Measurements from ENCODE around the gene ACOXL. TPM values are rescaled to one million over a fixed set of nuclear protein-coding genes. Genes with fewer than 3 reads are reported as not detected.

The ACOXL gene
- polyA plus RNA-seq, 4 donors, result 0.06 to 0.56 TPM; not detected in 2

- no peak for DNase-seq
Measured at GRCh38 chr2:110904779-110905148, 172.4 kb downstream of the ACOXL start.

GRCh38 chr2:110905217-110905616 is 172.8 kb downstream of the ACOXL start:
- no peaks in the 10 kb centered on the region for H3K27me3 ChIP-seq (ENCODE audit: control insufficient read depth in 3 of 3, insufficient read depth in 3 of 3, low read length in 3 of 3)
- H3K4me1 ChIP-seq (ENCODE audit: control insufficient read depth in 3 of 3, insufficient read depth in 2 of 3, low read depth in 1 of 3, low read length in 2 of 3), result peaks cover 0 to 6% (median 0%) of the 10 kb centered on the region in 3 donors
- H3K27ac ChIP-seq (ENCODE audit: low read depth in 1 of 3, low read length in 2 of 3), result no peak overlapping the region
- H3K4me3 ChIP-seq (ENCODE audit: low read depth in 1 of 3, low read length in 3 of 3), result no peak overlapping the region
- 82 to 99% (median 89%) methylated on average over 3 of the region's 3 CpGs for WGBS, 3 donors
- no peaks in the 10 kb centered on the region for H3K36me3 ChIP-seq (ENCODE audit: control insufficient read depth in 3 of 3, insufficient read depth in 2 of 3, low read depth in 1 of 3, low read length in 3 of 3)
- no peaks in the 10 kb centered on the region for H3K9me3 ChIP-seq (ENCODE audit: control insufficient read depth in 2 of 2, insufficient read depth in 1 of 2, low read depth in 1 of 2, low read length in 1 of 2)
- FAIRE-seq (no peak), DNase-seq (no peak)

More at GRCh38 chr2:110904779-110905148, 172.4 kb downstream of the ACOXL start:
- Histone ChIP-seq H3K36me3 (ENCODE audit: control insufficient read depth in 3 of 3, insufficient read depth in 2 of 3, low read depth in 1 of 3, low read length in 3 of 3) (no peaks in the 10 kb centered on the region), H3K4me1 (ENCODE audit: control insufficient read depth in 3 of 3, insufficient read depth in 2 of 3, low read depth in 1 of 3, low read length in 2 of 3) (peaks cover 0 to 9% (median 0%) of the 10 kb centered on the region in 3 donors), H3K9me3 (ENCODE audit: control insufficient read depth in 2 of 2, insufficient read depth in 1 of 2, low read depth in 1 of 2, low read length in 1 of 2) (no peaks in the 10 kb centered on the region), H3K27me3 (ENCODE audit: control insufficient read depth in 3 of 3, insufficient read depth in 3 of 3, low read length in 3 of 3) (no peaks in the 10 kb centered on the region), H3K27ac (ENCODE audit: low read depth in 1 of 3, low read length in 2 of 3) (no peak overlapping the region), H3K4me3 (ENCODE audit: low read depth in 1 of 3, low read length in 3 of 3) (no peak overlapping the region)
- 79 to 89% (median 88%) methylated on average over 3 of the region's 3 CpGs for WGBS, 3 donors
- FAIRE-seq, result no peak

GRCh38 chr2:110906613-110907298 is 174.4 kb downstream of the ACOXL start:
- WGBS, 3 donors, result 92 to 98% (median 93%) methylated on average over 6 of the region's 6 CpGs
- no peaks in the 10 kb centered on the region for H3K4me1 ChIP-seq (ENCODE audit: control insufficient read depth in 3 of 3, insufficient read depth in 2 of 3, low read depth in 1 of 3, low read length in 2 of 3)
- no peak for FAIRE-seq

GRCh38 chr2:110909501-110909900 is 177.1 kb downstream of the ACOXL start:
- H3K27me3 ChIP-seq (ENCODE audit: control insufficient read depth in 3 of 3, insufficient read depth in 3 of 3, low read length in 3 of 3), result no peaks in the 10 kb centered on the region
- DNase-seq (peak in 1 of 2 donors; percentile 24), FAIRE-seq (no peak)
- no peak overlapping the region for H3K4me3 ChIP-seq (ENCODE audit: low read depth in 1 of 3, low read length in 3 of 3)
- H3K27ac ChIP-seq (ENCODE audit: low read depth in 1 of 3, low read length in 2 of 3), result no peak overlapping the region
- no peaks in the 10 kb centered on the region for H3K9me3 ChIP-seq (ENCODE audit: control insufficient read depth in 2 of 2, insufficient read depth in 1 of 2, low read depth in 1 of 2, low read length in 1 of 2)
- WGBS, 3 donors, result 17 to 59% (median 45%) methylated on average over 3 of the region's 3 CpGs
- H3K4me1 ChIP-seq (ENCODE audit: control insufficient read depth in 3 of 3, insufficient read depth in 2 of 3, low read depth in 1 of 3, low read length in 2 of 3), result no peaks in the 10 kb centered on the region
- no peaks in the 10 kb centered on the region for H3K36me3 ChIP-seq (ENCODE audit: control insufficient read depth in 3 of 3, insufficient read depth in 2 of 3, low read depth in 1 of 3, low read length in 3 of 3)

More at GRCh38 chr2:110906613-110907298, 174.4 kb downstream of the ACOXL start:
- no peak overlapping the region for H3K4me3 ChIP-seq (ENCODE audit: low read depth in 1 of 3, low read length in 3 of 3)
- no peaks in the 10 kb centered on the region for H3K27me3 ChIP-seq (ENCODE audit: control insufficient read depth in 3 of 3, insufficient read depth in 3 of 3, low read length in 3 of 3)
- H3K27ac ChIP-seq (ENCODE audit: low read depth in 1 of 3, low read length in 2 of 3), result no peak overlapping the region
- H3K36me3 ChIP-seq (ENCODE audit: control insufficient read depth in 3 of 3, insufficient read depth in 2 of 3, low read depth in 1 of 3, low read length in 3 of 3), result no peaks in the 10 kb centered on the region
- DNase-seq, result no peak
- no peaks in the 10 kb centered on the region for H3K9me3 ChIP-seq (ENCODE audit: control insufficient read depth in 2 of 2, insufficient read depth in 1 of 2, low read depth in 1 of 2, low read length in 1 of 2)

- no peak overlapping the region for H3K27ac ChIP-seq (ENCODE audit: low read depth in 1 of 3, low read length in 2 of 3)
- H3K4me1 ChIP-seq (ENCODE audit: control insufficient read depth in 3 of 3, insufficient read depth in 2 of 3, low read depth in 1 of 3, low read length in 2 of 3), result no peaks in the 10 kb centered on the region
- H3K4me3 ChIP-seq (ENCODE audit: low read depth in 1 of 3, low read length in 3 of 3), result no peak overlapping the region
- WGBS, 3 donors, result 49 to 71% (median 52%) methylated on average over 1 of the region's 1 CpG
- FAIRE-seq (no peak), DNase-seq (no peak)
- no peaks in the 10 kb centered on the region for H3K9me3 ChIP-seq (ENCODE audit: control insufficient read depth in 2 of 2, insufficient read depth in 1 of 2, low read depth in 1 of 2, low read length in 1 of 2)
- H3K27me3 ChIP-seq (ENCODE audit: control insufficient read depth in 3 of 3, insufficient read depth in 3 of 3, low read length in 3 of 3), result no peaks in the 10 kb centered on the region
- H3K36me3 ChIP-seq (ENCODE audit: control insufficient read depth in 3 of 3, insufficient read depth in 2 of 3, low read depth in 1 of 3, low read length in 3 of 3), result no peaks in the 10 kb centered on the region
Measured at GRCh38 chr2:110910423-110910822, 178.1 kb downstream of the ACOXL start.

GRCh38 chr2:110919738-110920137 is 187.4 kb downstream of the ACOXL start:
- WGBS, 3 donors, result 95 to 100% (median 96%) methylated on average over 1 of the region's 1 CpG
- FAIRE-seq, result no peak

GRCh38 chr2:110925479-110925878 is 193.1 kb downstream of the ACOXL start:
- no peak for DNase-seq

More at GRCh38 chr2:110919738-110920137, 187.4 kb downstream of the ACOXL start:
- no peaks in the 10 kb centered on the region for H3K4me1 ChIP-seq (ENCODE audit: control insufficient read depth in 3 of 3, insufficient read depth in 2 of 3, low read depth in 1 of 3, low read length in 2 of 3)
- no peak overlapping the region for H3K27ac ChIP-seq (ENCODE audit: low read depth in 1 of 3, low read length in 2 of 3)
- no peak overlapping the region for H3K4me3 ChIP-seq (ENCODE audit: low read depth in 1 of 3, low read length in 3 of 3)
- DNase-seq, result no peak
- H3K27me3 ChIP-seq (ENCODE audit: control insufficient read depth in 3 of 3, insufficient read depth in 3 of 3, low read length in 3 of 3), result no peaks in the 10 kb centered on the region
- H3K36me3 ChIP-seq (ENCODE audit: control insufficient read depth in 3 of 3, insufficient read depth in 2 of 3, low read depth in 1 of 3, low read length in 3 of 3), result no peaks in the 10 kb centered on the region
- H3K9me3 ChIP-seq (ENCODE audit: control insufficient read depth in 2 of 2, insufficient read depth in 1 of 2, low read depth in 1 of 2, low read length in 1 of 2), result no peaks in the 10 kb centered on the region

GRCh38 chr2:110927526-110927925 is 195.2 kb downstream of the ACOXL start:
- Histone ChIP-seq H3K27me3 (ENCODE audit: control insufficient read depth in 3 of 3, insufficient read depth in 3 of 3, low read length in 3 of 3) (no peaks in the 10 kb centered on the region), H3K4me3 (ENCODE audit: low read depth in 1 of 3, low read length in 3 of 3) (no peak overlapping the region), H3K4me1 (ENCODE audit: control insufficient read depth in 3 of 3, insufficient read depth in 2 of 3, low read depth in 1 of 3, low read length in 2 of 3) (no peaks in the 10 kb centered on the region), H3K27ac (ENCODE audit: low read depth in 1 of 3, low read length in 2 of 3) (no peak overlapping the region), H3K9me3 (ENCODE audit: control insufficient read depth in 2 of 2, insufficient read depth in 1 of 2, low read depth in 1 of 2, low read length in 1 of 2) (peaks cover 0 to 19% of the 10 kb centered on the region in 2 donors), H3K36me3 (ENCODE audit: control insufficient read depth in 3 of 3, insufficient read depth in 2 of 3, low read depth in 1 of 3, low read length in 3 of 3) (no peaks in the 10 kb centered on the region)
- FAIRE-seq (no peak), DNase-seq (no peak)
- 84 to 92% (median 85%) methylated on average over 3 of the region's 3 CpGs for WGBS, 3 donors

More at GRCh38 chr2:110925479-110925878, 193.1 kb downstream of the ACOXL start:
- H3K9me3 ChIP-seq (ENCODE audit: control insufficient read depth in 2 of 2, insufficient read depth in 1 of 2, low read depth in 1 of 2, low read length in 1 of 2), result peaks cover 0 to 17% of the 10 kb centered on the region in 2 donors
- no peaks in the 10 kb centered on the region for H3K27me3 ChIP-seq (ENCODE audit: control insufficient read depth in 3 of 3, insufficient read depth in 3 of 3, low read length in 3 of 3)
- no peaks in the 10 kb centered on the region for H3K4me1 ChIP-seq (ENCODE audit: control insufficient read depth in 3 of 3, insufficient read depth in 2 of 3, low read depth in 1 of 3, low read length in 2 of 3)
- H3K4me3 ChIP-seq (ENCODE audit: low read depth in 1 of 3, low read length in 3 of 3), result no peak overlapping the region
- no peak for FAIRE-seq
- no peaks in the 10 kb centered on the region for H3K36me3 ChIP-seq (ENCODE audit: control insufficient read depth in 3 of 3, insufficient read depth in 2 of 3, low read depth in 1 of 3, low read length in 3 of 3)
- no peak overlapping the region for H3K27ac ChIP-seq (ENCODE audit: low read depth in 1 of 3, low read length in 2 of 3)

GRCh38 chr2:110929528-110929927 is 197.2 kb downstream of the ACOXL start:
- no peak overlapping the region for H3K27ac ChIP-seq (ENCODE audit: low read depth in 1 of 3, low read length in 2 of 3)
- no peak overlapping the region for H3K4me3 ChIP-seq (ENCODE audit: low read depth in 1 of 3, low read length in 3 of 3)
- FAIRE-seq (no peak), DNase-seq (no peak)
- H3K36me3 ChIP-seq (ENCODE audit: control insufficient read depth in 3 of 3, insufficient read depth in 2 of 3, low read depth in 1 of 3, low read length in 3 of 3), result no peaks in the 10 kb centered on the region
- H3K27me3 ChIP-seq (ENCODE audit: control insufficient read depth in 3 of 3, insufficient read depth in 3 of 3, low read length in 3 of 3), result no peaks in the 10 kb centered on the region
- H3K4me1 ChIP-seq (ENCODE audit: control insufficient read depth in 3 of 3, insufficient read depth in 2 of 3, low read depth in 1 of 3, low read length in 2 of 3), result no peaks in the 10 kb centered on the region
- peaks cover 0 to 19% of the 10 kb centered on the region in 2 donors for H3K9me3 ChIP-seq (ENCODE audit: control insufficient read depth in 2 of 2, insufficient read depth in 1 of 2, low read depth in 1 of 2, low read length in 1 of 2)
- 95 to 98% (median 96%) methylated on average over 1 of the region's 1 CpG for WGBS, 3 donors

Data from small intestine (tissue), 7 donors.